Measurements from ENCODE around the gene CCDC146.

GRCh38 chr7:77181734-77182133, 59.3 kb downstream of the CCDC146 start:
- no peak for TF ChIP-seq POLR2G (IDR thresholded peaks at IDR 0.05; ENCODE audit: low read depth, low read length)
- no peak for TF ChIP-seq CTCF (IDR thresholded peaks at IDR 0.05 in 2 of 3, conservative IDR thresholded peaks at IDR 0.05 in 1 of 3; ENCODE audit: insufficient read depth in 2 of 3, low read depth in 1 of 3, low read length in 3 of 3)
- no peak for TF ChIP-seq POLR2A (conservative IDR thresholded peaks at IDR 0.05)
- TF ChIP-seq JUND (IDR thresholded peaks at IDR 0.05; ENCODE audit: borderline replicate concordance, low read depth, low read length): no peak
- no peak for TF ChIP-seq JUND (tag; IDR thresholded peaks at IDR 0.05; ENCODE audit: borderline replicate concordance, low read depth, low read length)
- TF ChIP-seq PBX2 (CRISPR knock-in tag; IDR thresholded peaks at IDR 0.05; ENCODE audit: low read depth): no peak
- no peak for TF ChIP-seq PBX2 (tag; conservative IDR thresholded peaks at IDR 0.05; ENCODE audit: low read depth)
- no peak for TF ChIP-seq HDAC6 (IDR thresholded peaks at IDR 0.05; ENCODE audit: low read depth, low read length)
- no peak for TF ChIP-seq ATF7 (IDR thresholded peaks at IDR 0.05)
- TF ChIP-seq NR4A1 (CRISPR knock-in tag; IDR thresholded peaks at IDR 0.05): no peak
- no peak for TF ChIP-seq NR4A1 (tag; IDR thresholded peaks at IDR 0.05)

All from K562 (cell line).